Prostate gland (tissue), 2 donors: ENCODE measurements around the gene PIGU.

Source experiments
- CTCF ChIP-seq, 4 experiments: fragments of 200-600 bp in 2 of 4; fragments of 450-650 bp in 2 of 4; sonication (generic) in 2 of 4; IDR thresholded peaks; 1 replicate in 3 of 4; 2 replicates in 1 of 4; pipeline ENCODE4 v1.5.1; 2016 to 2019; ENCODE audit warnings: antibody characterized with exemption in 4 of 4, mild to moderate bottlenecking in 2 of 4, moderate library complexity in 2 of 4
- POLR2A ChIP-seq: fragments of 450-650 bp; IDR thresholded peaks from one replicate; pipeline ENCODE4 v1.6.1; 2016; ENCODE audit warnings: antibody characterized with exemption, mild to moderate bottlenecking
- POLR2AphosphoS5 ChIP-seq: sonication (generic); formaldehyde crosslinking; IDR thresholded peaks from one replicate; pipeline ENCODE4 v1.6.1; 2017; ENCODE audit warnings: antibody characterized with exemption

- TF ChIP-seq CTCF (IDR thresholded peaks at IDR 0.05) (no peak), POLR2AphosphoS5 (peak; percentile 56), POLR2A (no peak)
Measured at GRCh38 chr20:34703424-34704176, 26.7 kb upstream of the PIGU start.
